OCI-M2 (cell line): ENCODE results near the gene NOS1AP.
"Not testable (repeated sequence)": the region's sequence is repeated elsewhere in the genome, so short reads cannot be mapped to it uniquely, and the experiment has no call there.

Experiments used
- DNase-seq: peaks from one replicate; lab custom pipeline; 2025; ENCODE audit not compliant: unreplicated experiment; lab: John Stamatoyannopoulos, UW

NOS1AP gene

GRCh38 chr1:162165528-162165927 is 96.0 kb downstream of the NOS1AP start:
- DNase-seq = no peak

DNA sequence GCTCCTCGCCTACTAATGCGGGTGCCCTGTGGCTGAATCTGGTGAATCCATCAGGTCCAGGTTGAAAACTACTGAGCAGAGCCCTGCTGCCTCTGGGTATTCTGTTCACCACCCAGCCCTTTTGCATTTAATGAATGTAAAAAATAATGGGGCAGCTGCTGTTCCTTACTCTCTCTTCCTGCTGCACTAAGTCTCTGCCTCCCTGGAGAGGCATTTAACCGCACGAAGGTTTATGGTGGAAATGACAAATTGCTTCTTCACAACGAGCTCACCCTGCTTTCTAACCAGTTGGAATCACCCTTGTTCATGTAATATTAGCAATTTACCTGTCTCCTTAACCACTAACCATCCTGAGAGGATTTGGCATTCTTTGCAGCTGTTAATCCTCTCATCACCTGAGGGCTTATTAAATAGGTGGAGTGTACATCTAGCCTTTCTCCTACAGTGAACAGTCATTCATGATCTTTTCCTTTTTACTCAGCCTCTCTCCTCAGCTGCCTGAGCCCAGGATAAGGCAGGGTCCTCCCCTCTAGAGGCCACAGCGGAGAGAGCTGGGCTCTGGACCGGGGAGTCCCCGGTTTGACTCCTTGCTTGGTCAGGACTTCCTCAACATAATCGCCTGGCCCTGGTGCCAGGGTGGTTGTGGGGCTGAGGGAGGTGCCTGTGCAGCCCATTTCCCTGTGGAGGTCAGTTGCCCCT is 97.6 kb downstream of the NOS1AP start:
- DNase-seq = no peak

DNA sequence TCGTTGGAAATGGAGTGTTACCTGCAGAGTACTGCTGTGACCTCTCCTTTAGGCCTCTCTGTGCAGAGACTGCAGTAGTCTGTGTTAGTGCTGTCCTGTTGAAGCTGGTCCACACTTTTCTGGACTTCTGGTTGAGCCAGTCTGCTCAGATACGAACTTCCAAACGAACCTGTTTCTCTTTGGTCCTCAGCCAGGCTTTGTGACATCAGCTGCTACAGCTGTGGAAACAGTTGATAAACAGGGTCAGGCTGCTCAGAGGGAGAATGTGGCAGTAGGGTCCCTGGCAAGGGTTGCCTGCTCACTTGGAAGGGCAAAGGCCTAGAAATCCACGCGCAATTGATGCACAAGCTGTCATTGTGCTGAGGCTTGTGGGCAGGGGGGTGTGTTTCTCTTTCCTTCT is 98.8 kb downstream of the NOS1AP start:
- DNase-seq = no peak

- no peak for DNase-seq
Observed at GRCh38 chr1:162169031-162169790, 99.7 kb downstream of the NOS1AP start.

GRCh38 chr1:162171111-162171510 is 101.6 kb downstream of the NOS1AP start:
- no peak for DNase-seq

DNA sequence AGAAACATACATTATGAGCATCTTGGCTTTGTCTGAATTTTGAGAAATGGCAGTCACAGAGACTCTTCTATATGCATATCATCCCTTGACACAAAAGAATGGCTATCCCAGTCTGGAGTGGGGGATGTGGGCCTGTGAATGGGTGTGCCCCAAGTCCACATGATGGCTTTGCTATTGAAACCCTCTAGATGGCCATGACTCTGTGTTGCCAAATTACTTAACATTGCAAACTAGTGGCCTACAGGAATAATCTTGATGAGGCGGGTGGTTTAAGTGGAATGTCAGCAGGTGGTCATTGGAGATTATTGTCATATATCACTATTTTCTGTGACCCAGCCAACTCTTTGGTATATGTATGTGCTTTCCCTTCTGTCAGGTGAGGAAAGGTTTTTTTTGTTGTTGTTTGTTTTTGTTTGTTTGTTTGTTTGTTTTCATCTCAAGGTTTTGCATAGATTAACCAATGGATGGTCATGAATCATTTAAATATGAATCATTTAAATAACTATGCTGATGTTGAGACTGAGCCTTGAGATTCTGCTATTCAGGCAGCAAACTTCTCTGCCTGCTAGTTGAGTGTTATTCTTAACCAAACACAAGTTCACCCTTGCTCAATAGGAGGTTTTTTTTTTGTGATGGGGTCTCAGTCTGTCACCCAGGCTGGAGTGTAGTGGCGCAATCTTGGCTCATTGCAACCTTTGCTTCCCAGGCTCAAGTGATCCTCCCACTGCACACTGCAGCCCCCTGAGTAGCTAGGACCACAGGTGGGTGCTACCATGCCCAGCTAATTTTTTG is 103.0 kb downstream of the NOS1AP start:
- no peak for DNase-seq

GRCh38 chr1:162173607-162174006 is 104.1 kb downstream of the NOS1AP start:
- not testable (repeated sequence) for DNase-seq

DNA sequence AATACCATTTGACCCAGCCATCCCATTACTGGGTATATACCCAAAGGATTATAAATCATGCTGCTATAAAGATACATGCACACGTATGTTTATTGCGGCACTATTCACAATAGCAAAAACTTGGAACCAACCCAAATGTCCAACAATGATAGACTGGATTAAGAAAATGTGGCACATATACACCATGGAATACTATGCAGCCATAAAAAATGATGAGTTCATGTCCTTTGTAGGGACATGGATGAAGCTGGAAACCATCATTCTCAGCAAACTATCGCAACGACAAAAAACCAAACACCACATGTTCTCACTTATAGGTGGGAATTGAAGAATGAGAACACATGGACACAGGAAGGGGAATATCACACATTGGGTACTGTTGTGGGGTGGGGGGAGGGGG is 104.5 kb downstream of the NOS1AP start:
- DNase-seq = not testable (repeated sequence)

DNA sequence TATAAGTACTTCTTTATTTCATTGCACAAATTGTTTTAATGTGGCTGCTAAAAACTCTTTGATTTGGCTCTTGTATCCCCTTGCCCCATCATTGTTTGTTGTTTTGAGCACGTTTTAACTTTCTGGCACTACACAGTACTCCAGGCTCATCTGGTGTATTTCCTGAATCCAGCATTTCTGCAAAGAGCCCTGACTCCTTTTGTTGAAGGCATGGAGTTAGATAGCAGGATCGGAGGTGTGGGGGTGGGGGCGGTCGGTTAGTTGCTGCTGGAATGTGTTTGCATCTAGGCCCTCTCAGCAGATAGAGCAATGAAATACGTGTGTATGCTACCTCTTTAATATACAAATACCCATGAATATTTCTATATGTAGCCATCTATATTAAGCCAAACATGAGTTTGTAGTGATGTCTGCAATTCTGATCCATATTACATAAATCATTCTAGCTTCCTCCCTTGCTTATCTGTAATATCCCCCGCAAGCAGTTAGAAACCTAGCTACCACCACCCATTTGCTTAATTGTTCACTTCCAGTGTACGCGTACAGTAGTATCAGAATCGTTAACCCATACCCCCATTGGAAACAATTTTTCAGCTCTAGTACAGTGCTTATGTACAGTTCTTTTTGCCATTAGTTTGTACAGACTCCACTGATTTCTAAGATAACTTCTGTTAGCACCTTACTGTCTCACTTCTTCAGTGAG is 106.0 kb downstream of the NOS1AP start:
- no peak for DNase-seq

GRCh38 chr1:162177126-162177525 is 107.6 kb downstream of the NOS1AP start:
- DNase-seq = no peak

DNA sequence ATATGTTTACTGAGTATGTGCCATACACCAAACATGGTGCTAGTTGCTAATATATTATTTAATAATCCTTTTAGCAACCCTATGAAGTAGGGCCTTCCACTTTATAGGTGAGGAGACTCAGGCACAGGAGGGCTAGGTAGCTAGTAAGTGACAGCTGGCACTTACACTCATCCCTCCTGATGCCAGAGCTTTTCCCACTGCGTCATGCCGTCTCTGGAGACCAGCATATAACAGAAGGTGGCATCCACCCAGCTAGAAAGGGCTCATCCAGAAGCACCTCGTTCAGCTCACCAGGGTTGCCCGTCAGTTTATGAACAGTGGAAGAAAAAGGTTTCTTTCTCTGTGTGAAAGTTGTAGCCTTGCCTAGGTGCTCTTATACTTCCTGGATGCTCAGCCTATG is 108.9 kb downstream of the NOS1AP start:
- DNase-seq = no peak

DNA sequence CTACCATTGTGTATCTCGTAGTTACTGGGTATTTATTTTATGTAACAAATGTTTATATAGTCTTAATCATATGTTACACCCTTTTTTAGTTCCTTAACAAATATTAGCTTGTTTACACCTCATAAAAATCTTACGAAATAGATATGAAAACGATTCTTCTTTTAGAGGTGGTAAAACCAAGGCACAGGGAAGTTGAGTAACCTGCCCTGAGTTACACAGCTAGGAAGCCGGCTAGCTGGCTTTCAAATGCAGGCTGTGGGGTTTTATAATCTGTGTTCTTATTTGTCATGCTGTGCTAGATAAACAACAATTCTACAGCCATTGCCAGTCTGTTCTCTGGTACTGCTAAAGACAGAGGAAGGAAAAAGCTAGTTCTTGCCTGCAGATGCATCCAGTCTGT is 109.6 kb downstream of the NOS1AP start:
- DNase-seq = no peak

DNA sequence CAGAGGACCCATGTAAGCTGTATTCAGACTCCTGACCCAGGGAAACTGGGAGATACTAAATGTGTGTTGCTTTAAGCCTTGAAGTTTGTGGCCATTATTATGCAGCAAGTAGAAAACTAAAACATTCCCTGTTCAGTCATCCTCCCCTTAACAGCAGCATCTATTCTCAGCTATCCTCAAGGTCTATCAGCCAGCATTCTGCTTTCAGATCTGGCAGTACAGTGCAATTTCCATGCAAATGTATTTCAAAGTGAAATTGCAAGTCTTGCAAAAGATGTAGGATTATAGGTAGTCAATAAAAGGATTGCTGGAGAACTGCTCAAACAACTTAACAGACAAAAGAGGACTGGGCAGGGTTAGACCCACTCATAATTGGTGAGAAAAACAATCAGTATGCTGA is 111.3 kb downstream of the NOS1AP start:
- no peak for DNase-seq

GRCh38 chr1:162182090-162182489 is 112.6 kb downstream of the NOS1AP start:
- DNase-seq = no peak

GRCh38 chr1:162185314-162186025 is 116.0 kb downstream of the NOS1AP start:
- no peak for DNase-seq

DNA sequence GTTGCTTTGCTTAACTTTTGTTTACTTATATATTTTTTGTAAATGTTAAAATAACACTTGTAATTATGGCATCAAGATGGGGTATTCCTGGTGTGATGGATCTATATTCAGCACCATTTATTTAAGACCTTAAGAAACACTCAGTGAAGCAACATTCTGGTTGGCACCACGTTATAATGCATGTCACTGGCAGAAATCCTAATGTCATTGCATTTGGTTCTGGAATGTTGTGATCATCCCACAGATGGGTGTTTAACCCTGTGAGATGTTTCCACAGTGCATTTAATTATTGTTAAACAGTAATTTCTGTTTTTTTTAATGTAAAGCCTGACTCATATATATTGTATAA is 116.5 kb downstream of the NOS1AP start:
- DNase-seq = no peak

- DNase-seq = no peak
Observed at GRCh38 chr1:162186406-162186805, 116.9 kb downstream of the NOS1AP start.

GRCh38 chr1:162187687-162188276 is 118.3 kb downstream of the NOS1AP start:
- no peak for DNase-seq

- no peak for DNase-seq
Observed at GRCh38 chr1:162189345-162189744, 119.9 kb downstream of the NOS1AP start.
